SK-N-MC (cell line): ENCODE data around the gene TNRC6C.

Source experiments
- EZH2 ChIP-seq: fragments of 200-600 bp; sonication (generic); IDR thresholded peaks from one replicate; pipeline ENCODE4 v1.6.1; 2017; ENCODE audit warnings: antibody characterized with exemption
- FOXP2 ChIP-seq: optimal IDR thresholded peaks from 2 replicates; pipeline ENCODE3; 2011; ENCODE audit warnings: mild to moderate bottlenecking, moderate library complexity; ENCODE audit not compliant: insufficient read depth; ENCODE audit errors: extremely low read length, control extremely low read depth
- POLR2AphosphoS5 ChIP-seq: IDR thresholded peaks from 2 replicates; pipeline ENCODE4 v1.6.1; 2012; ENCODE audit warnings: mild to moderate bottlenecking, low read depth, low read length, borderline replicate concordance

DNA sequence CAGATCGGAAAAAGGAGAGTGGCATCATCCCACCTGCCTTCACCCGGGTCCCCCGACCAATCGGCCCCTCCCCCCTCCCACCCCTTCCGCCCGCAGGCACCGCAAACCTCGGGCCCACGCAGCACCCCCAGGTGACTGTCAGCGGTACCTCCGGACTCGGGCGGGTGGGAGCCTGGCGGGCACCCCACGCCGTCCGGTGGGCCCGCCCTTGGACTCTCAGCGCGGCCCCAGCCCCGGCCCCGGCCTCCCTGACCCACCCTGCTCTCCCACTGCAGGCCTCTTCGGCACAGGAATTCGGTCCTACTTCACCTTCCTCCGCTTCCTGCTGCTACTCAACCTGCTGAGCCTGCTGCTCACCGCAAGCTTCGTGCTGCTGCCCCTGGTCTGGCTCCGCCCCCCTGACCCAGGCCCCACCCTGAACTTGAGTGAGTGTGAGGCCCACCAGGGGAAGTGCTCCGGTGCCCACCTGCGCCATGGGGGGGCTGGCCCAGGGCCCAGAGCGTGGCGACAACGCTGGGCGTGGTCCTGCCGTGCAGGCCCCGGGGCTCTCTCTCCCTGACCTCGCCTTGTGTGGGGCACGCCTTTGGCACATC is 173.7 kb downstream of the TNRC6C start:
- TF ChIP-seq EZH2: no peak
- no peak for TF ChIP-seq FOXP2
- TF ChIP-seq POLR2AphosphoS5: no peak
